HepG2 (cell line): ENCODE data around the gene ACSL6. TPM values are rescaled to one million over a fixed set of nuclear protein-coding genes. Genes with fewer than 3 reads are reported as not detected.

Experiments used
- ATAC-seq: fragments of 200-7000 bp; cut with Tn5 transposase; 3 replicates; pipeline ENCODE4 v1.9.1; 2020; ENCODE audit warnings: mild to moderate bottlenecking, moderate library complexity
- BruUV-seq: library from RNA; stranded (reverse); fragments of 400-500 nt; replicated peaks from 2 replicates; lab custom pipeline; 2021; lab: Mats Ljungman, UMichigan
- CTCF ChIA-PET: fragments of 300-600 bp; formaldehyde crosslinking; extraction: SDS; loops from one replicate; lab custom pipeline; 2021; ENCODE audit warnings: low total read pairs, inconsistent platforms, low intra/inter-chr PET ratio; lab: Yijun Ruan, JAX
- POLR2A ChIA-PET: fragments of 350-600 bp; sonication (Branson Sonifier 250); formaldehyde crosslinking; loops from one replicate; lab custom pipeline; 2020; ENCODE audit warnings: antibody characterized with exemption, inconsistent platforms; lab: Yijun Ruan, JAX
- DNase-seq: peaks from one replicate; pipeline ENCODE4 v3.0.0-alpha.2; 2015; ENCODE audit warnings: low spot score
- FAIRE-seq: peaks from 3 replicates; lab custom pipeline; 2011; peaks lifted over from hg19 to GRCh38; lab: Jason Lieb, UNC
- H2AFZ ChIP-seq: one replicate; pipeline ENCODE4 v1.6.1; 2011; ENCODE audit warnings: low read length, inconsistent platforms
- H3K27ac ChIP-seq: fragments of 300-600 bp; 3 replicates; pipeline ENCODE4 v1.8.0; 2011; ENCODE audit warnings: mixed run types, mild to moderate bottlenecking, mixed read lengths, low read length, inconsistent platforms; ENCODE audit not compliant: insufficient read depth; ENCODE audit errors: extremely low read length
- H3K27me3 ChIP-seq, 2 experiments: fragments of 200-600 bp in 1 of 2; 2 replicates in 1 of 2; 3 replicates in 1 of 2; pipeline versions ENCODE4 v1.6.0 to v1.8.0; 2011; ENCODE audit warnings: low read length in 2 of 2, mild to moderate bottlenecking in 2 of 2, moderate library complexity in 2 of 2, inconsistent platforms in 1 of 2; ENCODE audit not compliant: insufficient read depth in 2 of 2, control insufficient read depth in 1 of 2
- H3K36me3 ChIP-seq, 2 experiments: fragments of 200-600 bp in 1 of 2; replicated peaks in 1 of 2; 2 replicates in 1 of 2; 3 replicates in 1 of 2; pipeline versions ENCODE4 v1.5.1 to v1.8.0; 2011; ENCODE audit warnings: low read length in 2 of 2, inconsistent platforms in 1 of 2; ENCODE audit not compliant: insufficient read depth in 2 of 2, control insufficient read depth in 1 of 2
- H3K4me1 ChIP-seq: 2 replicates; pipeline ENCODE4 v1.5.1; 2012; ENCODE audit warnings: low read length, inconsistent platforms; ENCODE audit not compliant: insufficient read depth
- H3K4me2 ChIP-seq: 2 replicates; pipeline ENCODE4 v1.6.0; 2011; ENCODE audit warnings: low read depth, low read length, inconsistent platforms
- H3K4me3 ChIP-seq, 3 experiments: fragments of 200-600 bp in 1 of 3; sonication (generic), shearing (Covaris generic) in 1 of 3; replicated peaks in 1 of 3; 2 replicates each; pipeline ENCODE4 v1.5.1; 2011 to 2016; ENCODE audit warnings: low read length in 3 of 3, inconsistent platforms in 2 of 3, low read depth in 2 of 3, mild to moderate bottlenecking in 2 of 3, control low read depth in 1 of 3, mixed read lengths in 1 of 3; ENCODE audit not compliant: insufficient read depth in 1 of 3
- H3K79me2 ChIP-seq: one replicate; pipeline ENCODE4 v1.6.1; 2011; ENCODE audit warnings: low read length, inconsistent platforms; ENCODE audit not compliant: insufficient read depth
- H3K9ac ChIP-seq: 2 replicates; pipeline ENCODE4 v1.6.0; 2011; ENCODE audit warnings: mild to moderate bottlenecking, low read depth, low read length, inconsistent platforms; ENCODE audit not compliant: insufficient read depth
- H3K9me3 ChIP-seq: 2 replicates; pipeline ENCODE4 v1.5.1; 2012; ENCODE audit warnings: mild to moderate bottlenecking, low read length
- H4K20me1 ChIP-seq: 2 replicates; pipeline ENCODE4 v1.6.0; 2011; ENCODE audit warnings: inconsistent platforms, mild to moderate bottlenecking, low read length, moderate library complexity; ENCODE audit not compliant: insufficient read depth
- BORCS8-MEF2B ChIP-seq: sonication (generic); formaldehyde crosslinking; IDR thresholded peaks from 2 replicates; pipeline ENCODE4 v1.8.0; 2022; ENCODE audit warnings: mild to moderate bottlenecking, missing genetic modification reagents
- DPF2 ChIP-seq: sonication (generic); formaldehyde crosslinking; IDR thresholded peaks from 2 replicates; pipeline ENCODE4 v1.4.0; 2020; ENCODE audit warnings: mild to moderate bottlenecking, low read depth, missing genetic modification reagents, borderline replicate concordance
- HDAC6 ChIP-seq: fragments of 200-600 bp; sonication (generic); IDR thresholded peaks from 2 replicates; pipeline ENCODE4 v1.7.0; 2017; ENCODE audit warnings: mild to moderate bottlenecking, antibody characterized with exemption, low read length, low read depth
- MIER2 ChIP-seq: IDR thresholded peaks from 2 replicates; pipeline ENCODE4 v1.6.1; 2016; ENCODE audit warnings: missing biosample characterization, missing genetic modification reagents
- SP2 ChIP-seq: sonication (generic); formaldehyde crosslinking; IDR thresholded peaks from 2 replicates; pipeline ENCODE4 v1.5.1; 2020; ENCODE audit warnings: mild to moderate bottlenecking, missing genetic modification reagents
- ZNF12 ChIP-seq: sonication (generic); formaldehyde crosslinking; IDR thresholded peaks from 2 replicates; pipeline ENCODE4 v1.5.0; 2020; ENCODE audit warnings: missing genetic modification reagents
- ZNF431 ChIP-seq: sonication (generic); formaldehyde crosslinking; IDR thresholded peaks from 2 replicates; pipeline ENCODE4 v1.9.0; 2022; ENCODE audit warnings: missing genetic modification reagents, low read depth, mild to moderate bottlenecking, borderline replicate concordance
- WGBS: methylation state at CpG from one replicate; pipeline ENCODE4 v1.1.6; 2017; ENCODE audit warnings: low lambda C conversion rate; 5-methylcytosine and 5-hydroxymethylcytosine counted together
- in situ Hi-C: cut with HindIII; loops from 2 replicates; pipeline ENCODE4 v1.10.0; 2017; ENCODE audit warnings: low pct_unique_long_range_greater_than_20kb; ENCODE audit not compliant: extremely low pct_ligation_motif_present
- intact Hi-C: fragments of 100-400 bp; cut with micrococcal nuclease; formaldehyde crosslinking; loops from one replicate; pipeline ENCODE4 v1.10.0; 2022; ENCODE audit not compliant: unreplicated experiment
- polyA plus RNA-seq, 8 experiments: library from polyadenylated mRNA; depleted of rRNA in 3 of 8; stranded (reverse) in 7 of 8; unstranded in 1 of 8; fragments of >200 nt; fragmentation: Illumina TruSeq in 4 of 8; extraction: Trizol in 4 of 8; gene quantifications; 2 replicates each; pipeline versions ENCODE4 v1.2.1 to v1.2.3, GENCODE V29; 2011 to 2016; ENCODE audit warnings: low read depth in 4 of 8, missing spikeins in 1 of 8, mixed read lengths in 1 of 8; ENCODE audit not compliant: insufficient read depth in 1 of 8
- total RNA-seq, 5 experiments: library from RNA; depleted of rRNA; stranded (reverse); fragments of >200 nt; fragmentation: Illumina TruSeq; extraction: Trizol; gene quantifications; 2 replicates each; pipeline ENCODE4 v1.2.3, GENCODE V29; 2016; ENCODE audit warnings: low read depth in 1 of 5
- TF ChIP-seq, protein P1 (sequence below), 2 experiments: IDR thresholded peaks; 2 replicates each; pipeline ENCODE4 v1.6.1; 2011 to 2012; ENCODE audit warnings: low read length in 2 of 2, borderline replicate concordance in 1 of 2, low read depth in 1 of 2, mild to moderate bottlenecking in 1 of 2, moderate library complexity in 1 of 2
- TF ChIP-seq, protein P2 (sequence below): sonication (generic); formaldehyde crosslinking; IDR thresholded peaks from 2 replicates; pipeline ENCODE4 v1.4.0; 2020; ENCODE audit warnings: missing genetic modification reagents, borderline replicate concordance

Gene ACSL6
- total and polyA plus RNA-seq, 2 of the 13 experiments (the other 11 are each of a cell fraction or from before 2014, with no cell fraction given) = 3.7 to 3.8 TPM

DNA sequence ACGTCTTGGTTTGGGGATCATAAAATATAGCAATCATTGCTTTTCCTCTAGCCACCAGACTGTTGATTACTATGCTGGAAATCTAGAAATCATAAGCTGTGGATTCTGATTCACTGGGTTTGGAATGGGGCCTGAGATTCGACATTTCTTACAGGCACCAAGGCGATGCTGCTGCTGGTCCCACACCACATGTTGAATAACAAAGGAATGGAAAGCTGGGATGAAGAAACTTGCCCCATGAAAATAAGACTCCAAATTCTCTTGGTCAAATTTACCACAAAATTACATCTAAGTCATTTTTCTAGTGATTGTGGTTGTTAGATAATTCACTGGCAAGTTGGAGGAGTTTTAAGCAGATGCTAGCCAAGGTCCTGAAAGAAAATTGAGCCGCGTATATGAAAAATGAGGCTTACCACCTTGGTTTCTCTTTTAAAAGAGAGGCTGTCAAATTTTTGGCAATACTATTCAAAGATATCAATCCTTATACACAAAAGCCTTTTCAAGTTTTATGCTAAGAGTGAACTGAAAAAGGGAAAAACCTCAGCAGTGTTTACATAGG is 43.0 kb downstream of the ACSL6 start:
- DNase-seq (no peak), ATAC-seq (no peak)
- intact Hi-C loops (no loop called here), in situ Hi-C loops (no loop called here)
- ChIA-PET POLR2A (no interaction called here), CTCF (no interaction called here)
- 81% methylated on average over 5 of the region's 5 CpGs for WGBS
- no peaks in the 10 kb centered on the region for H4K20me1 ChIP-seq
- H3K4me1 ChIP-seq = no peaks in the 10 kb centered on the region
- no peaks in the 10 kb centered on the region for H3K9me3 ChIP-seq
- H3K4me3 ChIP-seq = no peak overlapping the region
- no TSS peak for BruUV-seq
- H3K4me2 ChIP-seq = no peak overlapping the region
- TF ChIP-seq MIER2 (CRISPR knock-in tag) (peak; percentile 76; the same call in 1 of the 2 replicates), DPF2 (CRISPR knock-in tag) (no peak)
- TF ChIP-seq, protein P1, sequence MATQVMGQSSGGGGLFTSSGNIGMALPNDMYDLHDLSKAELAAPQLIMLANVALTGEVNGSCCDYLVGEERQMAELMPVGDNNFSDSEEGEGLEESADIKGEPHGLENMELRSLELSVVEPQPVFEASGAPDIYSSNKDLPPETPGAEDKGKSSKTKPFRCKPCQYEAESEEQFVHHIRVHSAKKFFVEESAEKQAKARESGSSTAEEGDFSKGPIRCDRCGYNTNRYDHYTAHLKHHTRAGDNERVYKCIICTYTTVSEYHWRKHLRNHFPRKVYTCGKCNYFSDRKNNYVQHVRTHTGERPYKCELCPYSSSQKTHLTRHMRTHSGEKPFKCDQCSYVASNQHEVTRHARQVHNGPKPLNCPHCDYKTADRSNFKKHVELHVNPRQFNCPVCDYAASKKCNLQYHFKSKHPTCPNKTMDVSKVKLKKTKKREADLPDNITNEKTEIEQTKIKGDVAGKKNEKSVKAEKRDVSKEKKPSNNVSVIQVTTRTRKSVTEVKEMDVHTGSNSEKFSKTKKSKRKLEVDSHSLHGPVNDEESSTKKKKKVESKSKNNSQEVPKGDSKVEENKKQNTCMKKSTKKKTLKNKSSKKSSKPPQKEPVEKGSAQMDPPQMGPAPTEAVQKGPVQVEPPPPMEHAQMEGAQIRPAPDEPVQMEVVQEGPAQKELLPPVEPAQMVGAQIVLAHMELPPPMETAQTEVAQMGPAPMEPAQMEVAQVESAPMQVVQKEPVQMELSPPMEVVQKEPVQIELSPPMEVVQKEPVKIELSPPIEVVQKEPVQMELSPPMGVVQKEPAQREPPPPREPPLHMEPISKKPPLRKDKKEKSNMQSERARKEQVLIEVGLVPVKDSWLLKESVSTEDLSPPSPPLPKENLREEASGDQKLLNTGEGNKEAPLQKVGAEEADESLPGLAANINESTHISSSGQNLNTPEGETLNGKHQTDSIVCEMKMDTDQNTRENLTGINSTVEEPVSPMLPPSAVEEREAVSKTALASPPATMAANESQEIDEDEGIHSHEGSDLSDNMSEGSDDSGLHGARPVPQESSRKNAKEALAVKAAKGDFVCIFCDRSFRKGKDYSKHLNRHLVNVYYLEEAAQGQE (IDR thresholded peaks at IDR 0.05; ENCODE audit: borderline replicate concordance in 1 of 2, low read depth in 1 of 2, low read length in 2 of 2) = peak in 1 of 2 experiments; percentile 89; a peak in 3 of 4 replicates
- TF ChIP-seq, all 625 proteins: peak for 2
- no peak overlapping the region for H2AFZ ChIP-seq
- no peak overlapping the region for H3K9ac ChIP-seq
- no peak overlapping the region for H3K27ac ChIP-seq
- no peaks in the 10 kb centered on the region for H3K36me3 ChIP-seq
- no peaks in the 10 kb centered on the region; a peak in 1 of 5 replicates for H3K27me3 ChIP-seq
- H3K79me2 ChIP-seq = no peaks in the 10 kb centered on the region
- FAIRE-seq = no peak

DNA sequence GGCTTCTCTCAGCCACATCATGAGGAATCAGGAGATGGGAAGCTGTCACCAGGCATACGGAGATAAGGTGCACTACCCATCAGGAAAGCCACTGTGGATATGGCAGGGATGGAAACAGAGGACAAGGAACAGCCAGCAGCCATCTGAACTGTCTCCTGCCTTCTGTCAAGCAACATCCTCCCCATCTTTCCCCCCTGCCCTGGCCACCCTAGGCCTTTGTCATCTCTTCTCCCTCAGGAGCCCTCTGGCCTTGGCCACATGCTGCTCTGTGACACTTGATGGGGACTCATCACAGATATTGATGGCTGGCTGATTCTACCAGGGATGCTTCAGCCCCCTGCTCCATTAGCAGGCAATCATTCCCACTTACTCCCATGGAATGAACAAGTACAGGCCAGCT is 44.9 kb downstream of the ACSL6 start:
- H2AFZ ChIP-seq = no peak overlapping the region
- DNase-seq = no peak
- no peaks in the 10 kb centered on the region for H3K79me2 ChIP-seq
- POLR2A ChIA-PET = no interaction called here
- no TSS peak for BruUV-seq
- no peaks in the 10 kb centered on the region for H3K36me3 ChIP-seq
- no peak overlapping the region for H3K4me2 ChIP-seq
- CTCF ChIA-PET = no interaction called here
- no peaks in the 10 kb centered on the region for H3K9me3 ChIP-seq
- H3K4me1 ChIP-seq = peaks cover 9% of the 10 kb centered on the region
- intact Hi-C loops (no loop called here), in situ Hi-C loops (no loop called here)
- H3K27ac ChIP-seq = no peak overlapping the region
- no peaks in the 10 kb centered on the region; a peak in 1 of 5 replicates for H3K27me3 ChIP-seq
- 100% methylated on average over 1 of the region's 1 CpG for WGBS
- no peak for ATAC-seq
- no peaks in the 10 kb centered on the region for H4K20me1 ChIP-seq
- FAIRE-seq = no peak
- H3K9ac ChIP-seq = no peak overlapping the region
- H3K4me3 ChIP-seq = no peak overlapping the region
- TF ChIP-seq HDAC6 (no peak), ZNF431 (CRISPR knock-in tag) (no peak), SP2 (CRISPR knock-in tag) (no peak), BORCS8-MEF2B (no peak), ZNF12 (no peak)
- TF ChIP-seq, protein P2, sequence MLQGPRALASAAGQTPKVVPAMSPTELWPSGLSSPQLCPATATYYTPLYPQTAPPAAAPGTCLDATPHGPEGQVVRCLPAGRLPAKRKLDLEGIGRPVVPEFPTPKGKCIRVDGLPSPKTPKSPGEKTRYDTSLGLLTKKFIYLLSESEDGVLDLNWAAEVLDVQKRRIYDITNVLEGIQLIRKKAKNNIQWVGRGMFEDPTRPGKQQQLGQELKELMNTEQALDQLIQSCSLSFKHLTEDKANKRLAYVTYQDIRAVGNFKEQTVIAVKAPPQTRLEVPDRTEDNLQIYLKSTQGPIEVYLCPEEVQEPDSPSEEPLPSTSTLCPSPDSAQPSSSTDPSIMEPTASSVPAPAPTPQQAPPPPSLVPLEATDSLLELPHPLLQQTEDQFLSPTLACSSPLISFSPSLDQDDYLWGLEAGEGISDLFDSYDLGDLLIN (CRISPR knock-in tag) = no peak
